Stimulated activated CD4-positive, alpha-beta T cell treated with anti-CD3 and anti-CD28 coated beads, Interleukin-12 subunit alpha, Interleukin-12 subunit beta, amount 100 ng/mL, for 48 hours (primary cell): ENCODE results near the gene KCNQ5.

Source experiments
- DNase-seq, 3 donors: peaks; one replicate each; pipeline ENCODE4 v3.0.0-alpha.2; 2020; ENCODE audit warnings: low read depth in 2 of 3, low spot score in 1 of 3

KCNQ5 gene

DNA sequence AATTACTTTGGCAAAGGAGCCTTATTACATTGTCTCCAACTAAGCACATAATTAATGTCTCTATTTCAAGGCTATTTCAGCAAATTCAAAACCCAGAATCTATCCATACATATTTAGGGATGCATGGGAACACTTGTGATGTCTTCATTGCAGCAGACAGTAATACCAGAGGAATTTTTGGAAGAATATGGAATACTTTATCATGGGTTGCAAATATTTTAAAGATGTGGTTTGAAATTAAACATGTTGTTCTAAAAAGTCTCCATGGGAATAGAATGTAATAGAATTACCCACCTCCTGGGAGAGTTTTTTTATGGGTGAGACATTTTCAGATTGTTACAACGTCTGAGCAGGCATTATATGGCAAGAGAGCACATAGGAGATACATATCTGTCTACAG, 170.8 kb downstream of the KCNQ5 start:
- DNase-seq = no peak

DNA sequence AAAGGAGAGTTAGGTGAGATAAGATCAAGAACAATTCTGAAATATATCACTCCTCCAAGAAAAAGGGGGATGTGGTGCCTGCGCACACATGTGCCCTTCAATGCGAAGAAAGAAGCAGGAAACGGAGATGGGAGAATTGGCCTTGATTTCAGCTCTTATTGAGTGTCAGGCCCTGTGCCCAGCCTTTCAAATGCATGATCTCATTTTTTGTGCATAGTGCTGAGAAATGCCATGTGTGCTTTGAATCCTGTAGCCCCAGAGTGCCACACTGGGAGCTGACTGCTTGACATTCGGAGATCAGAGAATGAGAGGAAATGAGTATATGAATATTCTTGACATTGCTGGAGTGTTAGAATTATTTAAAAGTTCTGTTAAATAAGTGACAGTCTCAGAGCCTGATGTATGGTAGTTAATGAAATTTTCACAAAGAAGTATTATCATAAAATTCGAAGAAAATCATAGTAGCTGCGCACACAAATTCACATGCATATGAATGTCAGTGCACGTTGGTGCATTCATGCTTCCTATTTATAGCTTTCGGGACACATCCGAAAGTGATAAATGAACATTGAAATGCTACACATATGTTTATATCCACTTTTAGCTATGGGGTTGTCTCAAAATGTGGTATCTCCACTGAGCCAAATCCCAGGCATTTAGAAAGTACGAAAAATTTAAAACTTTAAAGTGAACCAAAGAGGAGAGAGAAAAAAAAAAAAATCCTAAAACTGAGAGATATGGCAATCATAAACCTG, 172.0 kb downstream of the KCNQ5 start:
- DNase-seq = no peak

DNA sequence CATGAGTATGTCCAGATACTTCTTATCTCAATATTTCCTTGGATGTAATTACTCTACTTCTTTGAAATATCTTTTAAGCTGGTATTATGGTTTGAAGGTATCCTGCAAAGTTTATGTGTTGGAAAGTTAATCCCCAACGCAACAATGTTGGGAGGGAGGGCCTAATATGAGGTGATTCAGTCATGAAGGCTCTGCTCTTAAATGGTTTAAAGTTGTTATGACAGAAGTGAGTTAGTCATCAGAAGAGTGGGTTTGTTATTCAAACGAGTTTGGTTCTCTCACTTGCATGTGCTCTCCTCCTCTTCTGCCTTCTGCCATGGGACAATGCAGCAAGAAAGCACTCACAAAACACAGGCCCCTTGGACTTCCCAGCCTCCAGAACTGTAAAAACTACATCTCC, 176.3 kb downstream of the KCNQ5 start:
- no peak for DNase-seq

DNA sequence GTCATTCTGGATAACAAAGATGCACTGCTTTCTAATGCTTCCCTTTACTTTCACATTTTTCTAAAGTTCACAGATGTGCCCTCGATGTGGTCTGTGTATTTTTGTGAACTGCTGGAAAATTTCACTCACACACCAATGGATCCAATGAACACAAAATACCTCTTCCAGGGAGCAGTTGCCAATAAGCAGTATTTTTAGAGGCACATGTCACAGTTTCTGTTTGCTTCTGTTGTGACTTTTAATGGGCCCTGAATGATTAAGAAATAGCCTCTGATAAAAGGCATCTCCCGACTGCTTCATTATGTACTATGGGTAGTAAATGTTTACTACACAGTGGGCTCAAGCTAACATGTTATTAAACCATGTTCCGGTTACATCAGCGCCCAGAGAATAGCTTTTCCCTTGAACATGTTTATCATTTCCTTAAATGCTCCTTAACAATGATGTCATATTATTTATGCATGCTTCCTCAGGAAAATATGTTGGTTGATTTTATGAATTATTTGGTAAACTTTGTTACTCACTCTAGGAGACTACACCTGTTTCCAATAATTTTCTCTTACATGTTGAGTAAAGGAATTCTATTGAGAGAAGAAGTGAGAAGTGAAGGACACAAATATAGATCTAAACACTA, 188.0 kb downstream of the KCNQ5 start:
- DNase-seq = no peak

DNA sequence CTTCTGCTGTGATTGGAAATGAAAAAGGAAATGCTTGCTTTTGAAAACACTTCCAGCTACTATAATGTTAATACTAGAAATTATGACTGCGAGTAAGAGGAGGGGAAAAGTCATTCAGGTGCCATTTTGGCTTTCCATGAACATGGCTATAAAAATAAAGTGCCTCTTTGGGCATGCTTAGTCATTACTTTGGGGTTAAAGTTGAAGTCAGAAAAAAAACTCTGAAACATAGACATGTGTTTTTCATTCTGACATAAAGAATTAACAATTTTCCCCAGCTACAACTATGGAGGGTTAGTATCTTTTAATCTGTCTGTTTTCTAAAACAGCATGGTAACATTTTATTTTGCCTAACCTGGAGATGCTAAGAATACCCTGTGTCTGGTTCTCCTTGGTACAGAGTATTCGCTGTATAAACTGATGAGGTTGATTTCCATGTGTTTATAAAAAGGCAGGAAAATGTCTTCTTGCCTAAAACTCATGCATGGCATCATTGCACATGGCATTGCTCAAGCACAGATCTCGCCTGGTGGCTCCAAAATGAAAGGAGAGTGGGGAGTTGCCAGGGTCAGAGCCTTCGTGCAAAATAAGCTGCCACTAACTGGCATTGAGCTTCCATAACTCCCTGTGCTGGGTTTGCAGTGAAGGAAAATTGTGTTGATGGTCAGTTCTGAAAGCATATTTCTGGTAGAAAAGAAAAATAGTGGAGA, 188.9 kb downstream of the KCNQ5 start:
- no peak for DNase-seq

DNA sequence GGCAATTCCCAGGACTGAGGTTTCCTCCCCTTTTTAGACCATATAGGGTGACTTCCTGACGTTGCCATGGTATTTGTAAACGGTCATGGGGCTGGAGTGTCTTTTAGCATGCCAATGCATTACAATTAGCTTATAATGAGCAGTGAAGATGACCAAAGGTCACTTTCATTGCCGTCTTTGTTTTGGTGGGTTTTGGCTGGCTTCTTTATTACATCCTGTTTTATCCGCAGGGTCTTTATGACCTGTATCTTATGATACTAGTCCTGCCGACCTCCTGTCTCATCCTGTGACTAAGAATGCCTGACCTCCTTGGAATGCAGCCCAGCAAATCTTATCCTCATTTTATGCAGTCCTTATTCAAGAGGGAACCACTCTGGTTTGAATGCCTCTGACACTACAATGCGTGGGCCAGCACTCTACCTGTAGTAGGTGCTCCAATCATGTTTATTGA, 190.1 kb downstream of the KCNQ5 start:
- DNase-seq = no peak

DNA sequence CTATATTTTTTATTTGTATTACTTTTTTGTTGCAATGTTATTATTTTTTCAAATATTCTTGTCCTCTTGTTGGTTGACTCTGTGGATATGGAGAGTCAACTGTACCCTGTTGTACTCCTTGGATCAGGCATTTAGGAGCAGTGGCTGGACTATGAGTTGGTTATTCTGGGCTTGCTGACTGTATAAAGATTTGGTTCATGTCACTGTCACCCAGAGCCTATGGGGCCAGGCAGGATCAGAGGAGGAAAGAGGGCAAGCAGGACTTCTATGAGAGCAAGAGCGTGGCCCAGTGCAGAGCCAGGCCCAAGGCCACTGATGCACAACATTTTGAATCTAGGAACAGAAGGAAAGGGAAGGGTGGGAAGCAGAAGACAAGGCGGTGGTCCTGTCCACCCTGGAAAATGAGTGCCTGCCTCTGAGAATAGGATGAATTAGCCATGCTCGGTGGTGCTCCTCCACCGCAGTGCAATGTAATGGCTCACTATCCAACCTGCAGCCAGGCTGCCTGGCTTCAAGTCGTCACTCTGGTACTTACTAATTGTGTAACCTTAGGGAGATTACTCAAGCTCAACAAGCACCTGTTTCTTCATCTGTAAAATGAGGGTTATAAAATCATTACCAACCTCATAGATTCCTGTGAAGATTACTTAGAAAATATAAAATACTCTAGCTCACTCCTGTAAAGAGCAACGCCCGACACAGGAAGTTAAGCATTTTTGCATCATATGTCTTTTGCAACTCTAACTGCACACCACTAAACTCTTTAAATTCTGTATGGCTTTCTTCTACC, 192.1 kb downstream of the KCNQ5 start:
- no peak for DNase-seq

DNA sequence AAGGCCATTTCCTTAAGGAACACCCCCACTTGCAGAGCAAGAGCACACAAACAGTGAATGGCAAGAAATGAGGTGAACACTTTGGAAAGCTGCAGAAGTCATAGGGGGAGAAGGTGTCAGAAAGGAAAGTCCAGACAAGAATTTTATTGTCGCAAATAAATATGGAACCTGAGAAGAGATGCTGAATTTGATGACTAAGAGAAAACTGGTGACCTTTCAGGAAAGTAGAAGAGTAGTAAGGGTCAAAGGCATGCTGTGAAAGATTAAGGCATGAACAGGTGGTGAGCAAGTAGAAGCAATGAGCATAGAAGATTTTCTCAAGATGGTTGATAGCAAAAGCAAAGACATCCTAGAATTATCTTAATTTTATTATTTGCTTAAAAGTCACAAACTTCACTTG, 194.2 kb downstream of the KCNQ5 start:
- DNase-seq = no peak

DNA sequence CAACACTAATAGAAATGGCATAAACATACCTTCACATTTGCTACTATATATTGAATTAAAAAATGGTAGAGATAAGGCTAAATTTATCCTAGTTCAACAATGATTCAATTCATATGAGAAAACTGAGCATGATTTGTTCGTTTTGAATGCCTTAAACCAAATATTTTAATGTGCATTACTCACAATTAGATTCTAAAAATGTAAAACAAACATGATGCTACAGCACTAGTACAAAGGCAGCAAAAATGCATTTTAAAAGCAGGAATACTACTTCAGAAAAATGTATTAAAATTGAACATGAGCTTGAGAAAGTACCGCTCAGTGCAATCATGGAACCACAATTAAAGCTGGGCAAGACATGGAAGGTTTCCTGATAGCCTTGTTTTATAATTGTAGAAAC, 195.3 kb downstream of the KCNQ5 start:
- no peak for DNase-seq

DNA sequence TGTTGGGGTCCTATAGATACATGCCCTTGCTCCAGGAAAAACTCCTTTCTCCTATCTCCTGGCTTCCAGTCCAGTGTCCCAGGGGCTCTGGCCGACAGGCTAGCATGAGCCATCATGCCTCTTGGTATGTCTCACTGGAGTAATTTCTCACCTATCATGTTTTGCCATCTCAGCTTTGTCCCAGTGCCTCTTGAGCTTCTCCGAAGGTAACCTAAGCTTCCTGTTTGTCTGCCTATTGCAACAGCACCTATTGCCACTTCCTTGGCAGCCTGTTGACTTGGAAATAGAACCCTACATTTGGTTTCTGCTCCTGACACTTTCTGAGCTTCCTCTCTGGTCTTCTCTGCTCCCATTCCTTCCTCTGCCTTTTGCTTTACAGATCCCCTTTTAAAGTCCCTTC, 197.7 kb downstream of the KCNQ5 start:
- no peak for DNase-seq

DNA sequence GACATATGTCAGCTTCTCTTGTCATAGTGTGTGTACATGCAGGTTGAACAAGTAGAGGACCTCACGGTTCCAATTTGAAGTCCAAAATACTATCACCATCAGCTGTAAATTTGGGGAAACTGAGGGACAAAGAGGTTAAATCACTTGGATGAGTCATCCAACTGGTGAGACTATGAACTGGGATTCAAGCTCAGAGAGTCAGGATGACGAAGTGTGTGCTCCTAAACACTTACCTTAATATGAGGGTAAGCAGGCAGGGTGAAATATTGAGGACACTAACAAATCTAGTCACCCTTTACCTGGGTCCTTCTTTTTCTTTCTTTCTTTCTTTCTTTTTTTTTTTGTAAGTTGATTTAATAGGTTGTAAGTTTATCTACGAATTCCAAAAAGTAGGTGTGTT, 198.3 kb downstream of the KCNQ5 start:
- DNase-seq = no peak

DNA sequence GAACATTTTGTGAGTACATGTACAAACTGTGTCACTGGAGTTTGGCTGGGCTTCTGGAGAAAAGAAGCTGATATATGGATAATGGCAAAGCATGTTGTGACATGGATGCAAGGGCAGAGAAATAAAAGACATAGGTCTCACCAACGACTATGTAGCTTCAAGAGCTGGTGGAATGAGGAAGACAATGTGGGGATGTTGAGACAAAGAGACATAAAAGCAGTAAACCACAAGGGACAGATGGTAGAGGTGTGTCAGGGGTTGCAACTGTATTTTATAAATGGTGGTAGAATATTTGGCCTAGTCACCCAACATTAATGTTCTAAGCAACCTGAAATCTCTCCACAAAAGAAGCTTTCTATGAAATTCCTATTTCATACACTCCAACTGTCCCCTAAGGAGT, 199.0 kb downstream of the KCNQ5 start:
- DNase-seq = no peak

DNA sequence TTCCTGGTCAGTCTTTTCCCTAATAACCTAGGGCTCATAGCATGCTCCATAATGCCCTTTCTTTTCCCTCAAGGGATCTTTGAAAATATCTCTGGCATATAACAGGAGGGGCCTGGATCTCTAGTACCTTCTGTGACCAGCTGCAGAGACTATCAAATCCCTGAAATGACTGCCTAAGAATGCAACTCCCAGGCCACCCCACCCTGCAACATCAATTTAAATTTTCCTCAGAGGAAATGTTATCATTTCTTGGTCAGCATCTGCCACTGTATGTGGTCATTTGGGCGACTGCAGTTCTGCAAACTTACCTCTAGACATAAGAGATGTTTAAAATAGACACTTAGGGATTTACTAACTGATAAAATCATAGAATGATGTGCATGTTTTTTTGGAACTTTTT, 200.2 kb downstream of the KCNQ5 start:
- no peak for DNase-seq

DNA sequence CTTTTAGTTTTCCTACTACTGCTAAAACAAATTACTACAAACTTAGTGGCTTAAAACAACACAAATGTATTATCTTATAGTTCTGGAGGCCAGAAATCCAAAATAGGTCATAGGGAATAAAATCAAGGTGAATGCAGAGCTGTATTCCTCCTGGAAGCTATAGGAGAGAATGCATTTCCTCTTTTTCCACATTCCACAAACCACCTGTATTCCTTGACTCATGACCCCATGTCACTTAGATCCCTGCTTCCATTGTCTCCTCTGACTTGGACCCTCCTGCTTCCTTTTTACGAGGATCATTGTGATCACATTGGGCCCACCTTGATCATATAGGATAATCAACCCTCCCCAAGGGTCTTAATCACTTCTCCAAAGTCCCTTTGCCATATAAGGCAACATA, 200.8 kb downstream of the KCNQ5 start:
- no peak for DNase-seq

DNA sequence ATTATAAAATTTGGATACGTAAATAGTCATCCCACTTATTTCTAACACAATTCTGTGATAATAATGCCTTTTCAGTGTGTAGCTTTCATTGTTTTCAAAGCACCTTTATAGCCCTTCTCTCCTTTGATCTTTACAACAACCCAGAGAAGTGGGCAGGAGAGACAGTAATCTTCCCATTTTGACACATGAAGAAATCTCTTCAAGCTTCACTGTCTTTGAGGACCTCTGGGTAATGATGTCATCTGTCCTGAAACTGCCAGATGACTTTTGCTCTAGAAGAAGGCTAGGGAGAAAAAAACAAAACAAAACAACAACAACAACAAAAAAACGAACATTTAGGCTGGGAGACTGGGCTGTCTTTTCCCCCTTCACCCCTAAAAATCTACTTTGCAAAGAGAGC, 203.0 kb downstream of the KCNQ5 start:
- no peak for DNase-seq

DNA sequence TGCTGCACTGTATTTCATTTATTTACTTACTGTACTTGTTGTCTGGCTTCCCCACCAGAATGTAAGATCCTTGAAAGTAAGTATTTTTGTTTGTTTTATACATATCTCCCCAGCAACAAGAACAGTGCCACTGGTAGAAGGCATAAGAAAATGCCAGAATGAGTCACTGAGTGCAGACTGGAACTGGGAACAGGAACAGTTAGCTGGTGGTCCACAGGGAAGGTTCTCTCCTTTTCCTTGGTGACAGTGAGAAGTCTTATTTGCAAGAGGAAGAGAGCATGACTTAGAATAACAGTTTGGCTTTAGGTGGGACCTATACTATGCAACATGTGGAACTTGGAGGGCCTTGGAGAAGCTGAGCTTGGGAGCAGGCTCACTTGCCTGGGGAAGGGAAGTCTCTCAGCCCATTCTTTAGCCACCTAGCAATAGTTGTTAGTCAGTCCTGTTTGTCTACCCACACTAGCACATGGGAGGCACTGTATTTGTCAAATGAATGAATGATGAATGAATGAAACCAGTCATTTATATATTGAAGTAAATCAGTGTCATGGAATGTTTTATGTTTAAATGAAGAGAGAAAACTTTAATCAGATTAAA, 203.5 kb downstream of the KCNQ5 start:
- DNase-seq = no peak

DNA sequence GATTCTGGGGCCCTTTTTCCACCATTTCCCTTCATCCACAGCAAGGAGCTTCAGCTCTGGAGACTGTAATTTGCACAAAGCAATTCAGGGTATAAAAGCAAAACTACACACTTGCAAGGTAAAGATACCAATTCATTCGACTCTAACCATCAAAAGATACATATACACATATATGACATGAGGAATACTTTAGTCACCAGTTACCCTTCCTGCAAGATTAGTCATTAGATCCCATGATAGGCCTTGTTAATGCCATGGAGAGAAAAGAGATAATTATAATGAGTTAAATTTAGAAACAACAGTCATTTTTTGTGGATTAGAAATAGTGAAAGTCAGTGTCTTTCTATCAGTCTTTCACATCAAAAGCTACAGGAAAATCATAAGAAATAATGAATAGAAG, 204.2 kb downstream of the KCNQ5 start:
- DNase-seq = no peak

DNA sequence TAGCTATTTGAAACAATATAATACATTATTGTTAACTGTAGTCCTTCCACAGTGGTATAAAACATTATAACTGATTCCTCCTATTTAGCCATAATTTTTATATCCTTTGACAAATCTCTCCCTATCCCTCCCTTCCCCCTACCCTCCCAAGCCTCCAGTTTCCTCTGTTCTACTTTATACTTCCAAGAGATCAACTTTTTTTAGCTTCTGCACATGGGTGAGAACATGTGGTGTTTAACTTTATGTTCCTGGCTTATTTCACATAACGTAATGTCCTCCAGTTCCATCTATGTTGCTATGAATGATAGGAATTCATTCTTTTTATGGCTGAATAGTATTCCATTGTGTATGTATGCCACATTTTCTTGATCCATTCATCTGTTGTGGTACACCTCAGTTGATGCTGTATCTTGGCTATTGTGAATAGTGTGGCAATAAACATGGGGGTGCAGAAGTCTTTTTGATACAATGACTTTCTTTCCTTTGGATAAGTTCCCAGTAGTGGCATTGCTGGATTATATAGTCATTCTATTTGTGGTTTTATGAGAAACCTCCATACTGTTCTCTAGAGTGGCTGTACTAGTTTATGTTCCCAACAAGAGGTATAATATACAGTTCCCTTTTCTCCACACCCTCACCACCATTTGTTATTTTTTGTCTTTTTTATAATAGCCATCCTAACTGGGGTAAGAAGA, 205.0 kb downstream of the KCNQ5 start:
- DNase-seq = no peak

DNA sequence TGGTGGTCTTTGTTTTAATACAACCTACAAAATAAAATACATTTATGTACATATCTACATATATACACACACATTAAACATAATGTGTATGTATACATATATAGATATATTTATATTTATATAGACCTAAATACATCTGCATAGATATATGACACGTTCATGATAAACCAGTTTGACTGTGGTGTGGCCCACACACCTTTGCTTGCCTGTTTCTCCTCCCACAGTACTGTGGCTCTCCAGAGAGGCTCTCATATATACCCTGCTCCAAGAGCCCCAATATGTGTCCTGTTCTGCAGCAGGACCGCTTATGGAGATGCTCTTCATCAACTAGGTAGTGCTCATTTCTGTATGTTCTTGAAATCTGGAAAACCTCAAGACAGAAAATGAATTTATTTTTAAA, 207.0 kb downstream of the KCNQ5 start:
- DNase-seq = no peak

DNA sequence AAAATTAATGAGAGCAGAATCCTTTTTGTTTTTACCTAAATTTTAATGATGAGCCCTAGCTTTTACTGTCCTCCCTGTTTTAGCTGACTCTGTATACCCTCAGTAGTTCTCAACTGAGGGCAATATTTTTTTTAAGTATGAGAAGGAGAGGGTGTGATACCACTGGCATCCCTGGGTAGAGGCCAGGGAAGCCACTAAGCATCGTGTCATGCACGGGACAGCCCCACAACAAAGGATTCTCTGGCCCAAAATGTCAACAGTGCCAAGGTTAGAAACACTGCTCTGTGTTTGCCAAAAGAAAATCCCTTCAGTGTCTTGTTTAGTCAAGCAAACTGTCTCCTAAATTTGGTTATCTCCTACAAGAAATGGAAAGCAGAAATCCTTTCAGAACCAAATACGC, 210.4 kb downstream of the KCNQ5 start:
- DNase-seq = no peak

DNA sequence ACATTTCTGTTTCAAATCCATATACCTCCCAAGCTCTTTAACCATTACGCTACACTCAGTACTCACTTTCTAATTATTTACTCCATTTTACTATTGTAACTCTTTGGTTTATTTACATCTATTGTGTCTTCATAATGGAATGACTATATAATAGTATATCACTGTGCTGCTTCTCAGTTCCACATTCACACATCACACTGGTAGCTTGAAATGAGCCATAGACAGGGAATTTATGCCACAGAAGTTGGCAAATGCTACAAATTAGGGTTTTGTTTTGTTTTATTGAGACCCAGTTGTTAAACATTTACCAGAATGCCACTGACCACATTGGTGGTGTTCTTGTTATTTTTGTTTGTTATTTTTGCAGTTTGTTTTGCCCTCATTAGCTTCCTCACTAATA, 213.9 kb downstream of the KCNQ5 start:
- no peak for DNase-seq
